Activated T-helper 17 cell treated with anti-CD3 and anti-CD28 coated beads, Interleukin-2, amount 50 U/mL, for 72 hours (primary cell): Measurements from ENCODE around the gene OR13G1. TPM values are rescaled to one million over a fixed set of nuclear protein-coding genes. Genes with fewer than 3 reads are reported as not detected.
"Not testable (repeated sequence)": the region's sequence is repeated elsewhere in the genome, so short reads cannot be mapped to it uniquely, and the experiment has no call there.

Source experiments
- ATAC-seq: fragments of 150-1000 bp; cut with Tn5 transposase; replicated peaks from 2 replicates; pipeline ENCODE4 v1.10.0; 2021; ENCODE audit warnings: mild to moderate bottlenecking, moderate library complexity
- H3K27ac Mint-ChIP-seq: one replicate; pipeline ENCODE4 v1.8.0; 2022; ENCODE audit warnings: mixed read lengths
- H3K27me3 Mint-ChIP-seq: one replicate; pipeline ENCODE4 v1.8.0; 2022; ENCODE audit warnings: mixed read lengths
- H3K36me3 Mint-ChIP-seq: one replicate; pipeline ENCODE4 v1.8.0; 2022; ENCODE audit warnings: low read depth, mild to moderate bottlenecking, mixed read lengths
- H3K4me1 Mint-ChIP-seq: one replicate; pipeline ENCODE4 v1.8.0; 2022; ENCODE audit warnings: mixed read lengths
- H3K4me3 Mint-ChIP-seq: one replicate; pipeline ENCODE4 v1.8.0; 2022; ENCODE audit warnings: mild to moderate bottlenecking, mixed read lengths
- H3K9me3 Mint-ChIP-seq: one replicate; pipeline ENCODE4 v1.8.0; 2022; ENCODE audit warnings: mixed read lengths
- total RNA-seq, 2 donors: library from RNA; stranded (reverse); gene quantifications; one replicate each; pipeline ENCODE4 v1.2.3, GENCODE V29; 2022

Gene OR13G1
- not detected for total RNA-seq

- Mint-ChIP-seq H3K9me3 (no peaks in the 10 kb centered on the region), H3K4me1 (no peaks in the 10 kb centered on the region), H3K4me3 (no peak within 1 kb of the TSS), H3K27ac (no peak within 1 kb of the TSS), H3K36me3 (no peaks in the 10 kb centered on the region), H3K27me3 (no peaks in the 10 kb centered on the region)
- no peak for ATAC-seq
Observed at GRCh38 chr1:247679639-247680038, at the start of gene OR13G1. TSS of gene OR13G1 (minus strand) at chr1:247679739. CDS start at chr1:247673041, 6,698 bp downstream.

GRCh38 chr1:247721222-247721621 is 41.7 kb upstream of the OR13G1 start:
- H3K4me1 Mint-ChIP-seq, result no peaks in the 10 kb centered on the region
- H3K4me3 Mint-ChIP-seq, result no peak overlapping the region
- peaks cover 5% of the 10 kb centered on the region for H3K9me3 Mint-ChIP-seq
- H3K36me3 Mint-ChIP-seq, result no peaks in the 10 kb centered on the region
- H3K27ac Mint-ChIP-seq, result no peak overlapping the region
- no peak for ATAC-seq
- peaks cover 4% of the 10 kb centered on the region for H3K27me3 Mint-ChIP-seq

- H3K27ac Mint-ChIP-seq, result no peak within 1 kb of the TSS
- H3K36me3 Mint-ChIP-seq, result no peaks in the 10 kb centered on the region
- ATAC-seq, result no peak
- no peaks in the 10 kb centered on the region for H3K4me1 Mint-ChIP-seq
- no peak within 1 kb of the TSS for H3K4me3 Mint-ChIP-seq
- H3K27me3 Mint-ChIP-seq, result peaks cover 4% of the 10 kb centered on the region
- peaks cover 7% of the 10 kb centered on the region for H3K9me3 Mint-ChIP-seq
Observed at GRCh38 chr1:247716546-247716945, 37.0 kb upstream of the OR13G1 start, which contains the start of gene OR6F1. TSS of gene OR6F1 (minus strand) at chr1:247716646. CDS start at chr1:247712755, 3,891 bp downstream.

- Mint-ChIP-seq H3K4me3 (no peak overlapping the region), H3K9me3 (peaks cover 7% of the 10 kb centered on the region), H3K4me1 (no peaks in the 10 kb centered on the region), H3K27ac (no peak overlapping the region), H3K27me3 (peaks cover 4% of the 10 kb centered on the region), H3K36me3 (no peaks in the 10 kb centered on the region)
- ATAC-seq, result no peak
Observed at GRCh38 chr1:247713753-247714152, 34.2 kb upstream of the OR13G1 start.

- not testable (repeated sequence) for H3K4me1 Mint-ChIP-seq, ATAC-seq, H3K36me3 Mint-ChIP-seq, H3K27me3 Mint-ChIP-seq, H3K4me3 Mint-ChIP-seq, H3K9me3 Mint-ChIP-seq, H3K27ac Mint-ChIP-seq
Observed at GRCh38 chr1:247710681-247711080, 31.1 kb upstream of the OR13G1 start.

GRCh38 chr1:247701338-247701737 is 21.8 kb upstream of the OR13G1 start:
- peaks cover 6% of the 10 kb centered on the region for H3K9me3 Mint-ChIP-seq
- no peaks in the 10 kb centered on the region for H3K36me3 Mint-ChIP-seq
- H3K4me3 Mint-ChIP-seq, result no peak overlapping the region
- H3K4me1 Mint-ChIP-seq, result no peaks in the 10 kb centered on the region
- peaks cover 4% of the 10 kb centered on the region for H3K27me3 Mint-ChIP-seq
- ATAC-seq, result no peak
- no peak overlapping the region for H3K27ac Mint-ChIP-seq

- Mint-ChIP-seq H3K36me3 (no peaks in the 10 kb centered on the region), H3K4me3 (no peak overlapping the region), H3K27ac (no peak overlapping the region), H3K4me1 (no peaks in the 10 kb centered on the region), H3K27me3 (peaks cover 4% of the 10 kb centered on the region), H3K9me3 (no peaks in the 10 kb centered on the region)
- ATAC-seq, result peak; percentile 40
Observed at GRCh38 chr1:247681288-247681897, 1.9 kb upstream of the OR13G1 start.

- H3K36me3 Mint-ChIP-seq, result no peaks in the 10 kb centered on the region
- H3K4me1 Mint-ChIP-seq, result no peaks in the 10 kb centered on the region
- H3K27me3 Mint-ChIP-seq, result no peaks in the 10 kb centered on the region
- no peak overlapping the region for H3K4me3 Mint-ChIP-seq
- no peak overlapping the region for H3K27ac Mint-ChIP-seq
- no peaks in the 10 kb centered on the region for H3K9me3 Mint-ChIP-seq
- ATAC-seq, result no peak
Observed at GRCh38 chr1:247680171-247680570, 632 bp upstream of the OR13G1 start.

GRCh38 chr1:247669225-247669624 is 10.3 kb downstream of the OR13G1 start:
- Mint-ChIP-seq H3K27me3 (peaks cover 4% of the 10 kb centered on the region), H3K4me1 (no peaks in the 10 kb centered on the region), H3K9me3 (peaks cover 6% of the 10 kb centered on the region), H3K27ac (no peak overlapping the region), H3K36me3 (no peaks in the 10 kb centered on the region), H3K4me3 (no peak overlapping the region)
- no peak for ATAC-seq

GRCh38 chr1:247656221-247656875 is 23.2 kb downstream of the OR13G1 start:
- Mint-ChIP-seq H3K4me1 (no peaks in the 10 kb centered on the region), H3K9me3 (no peaks in the 10 kb centered on the region), H3K4me3 (no peak overlapping the region), H3K27ac (no peak overlapping the region), H3K36me3 (no peaks in the 10 kb centered on the region), H3K27me3 (peaks cover 3% of the 10 kb centered on the region)
- no peak for ATAC-seq

GRCh38 chr1:247653040-247653439 is 26.5 kb downstream of the OR13G1 start:
- H3K4me1 Mint-ChIP-seq, result no peaks in the 10 kb centered on the region

GRCh38 chr1:247647864-247648263 is 31.7 kb downstream of the OR13G1 start:
- Mint-ChIP-seq H3K4me3 (no peak overlapping the region), H3K36me3 (no peaks in the 10 kb centered on the region), H3K4me1 (no peaks in the 10 kb centered on the region), H3K27ac (no peak overlapping the region), H3K27me3 (peaks cover 12% of the 10 kb centered on the region), H3K9me3 (no peaks in the 10 kb centered on the region)
- no peak for ATAC-seq

More at GRCh38 chr1:247653040-247653439, 26.5 kb downstream of the OR13G1 start:
- ATAC-seq, result no peak
- H3K36me3 Mint-ChIP-seq, result no peaks in the 10 kb centered on the region
- no peak overlapping the region for H3K4me3 Mint-ChIP-seq
- H3K27ac Mint-ChIP-seq, result no peak overlapping the region
- no peaks in the 10 kb centered on the region for H3K9me3 Mint-ChIP-seq
- peaks cover 3% of the 10 kb centered on the region for H3K27me3 Mint-ChIP-seq

- no peaks in the 10 kb centered on the region for H3K36me3 Mint-ChIP-seq
- no peak overlapping the region for H3K4me3 Mint-ChIP-seq
- ATAC-seq, result no peak
- H3K27me3 Mint-ChIP-seq, result peaks cover 12% of the 10 kb centered on the region
- no peaks in the 10 kb centered on the region for H3K4me1 Mint-ChIP-seq
- H3K9me3 Mint-ChIP-seq, result no peaks in the 10 kb centered on the region
- H3K27ac Mint-ChIP-seq, result no peak overlapping the region
Observed at GRCh38 chr1:247646867-247647266, 32.7 kb downstream of the OR13G1 start.

- H3K4me3 Mint-ChIP-seq, result no peak overlapping the region
- no peak overlapping the region for H3K27ac Mint-ChIP-seq
- H3K36me3 Mint-ChIP-seq, result no peaks in the 10 kb centered on the region
- H3K27me3 Mint-ChIP-seq, result peaks cover 41% of the 10 kb centered on the region
- H3K9me3 Mint-ChIP-seq, result no peaks in the 10 kb centered on the region
- no peaks in the 10 kb centered on the region for H3K4me1 Mint-ChIP-seq
- no peak for ATAC-seq
Observed at GRCh38 chr1:247642742-247643141, 36.8 kb downstream of the OR13G1 start.

- Mint-ChIP-seq H3K4me1 (no peaks in the 10 kb centered on the region), H3K36me3 (no peaks in the 10 kb centered on the region), H3K9me3 (peaks cover 3% of the 10 kb centered on the region), H3K27me3 (peaks cover 46% of the 10 kb centered on the region), H3K27ac (no peak overlapping the region), H3K4me3 (no peak overlapping the region)
- ATAC-seq, result peak; percentile 53
Observed at GRCh38 chr1:247639381-247639981, 40.1 kb downstream of the OR13G1 start.
